Coronary artery (tissue), 2 donors: ENCODE measurements around the gene SMAD4.
"Not testable (repeated sequence)": the region's sequence is repeated elsewhere in the genome, so short reads cannot be mapped to it uniquely, and the experiment has no call there.

Source experiments
- DNase-seq: peaks from one replicate; pipeline ENCODE4 v3.0.0-alpha.2; 2017; ENCODE audit warnings: low spot score
- H3K27ac ChIP-seq, 2 donors: fragments of 200-600 bp; sonication (generic); one replicate each; pipeline ENCODE4 v1.5.1; 2016 to 2019
- H3K4me3 ChIP-seq: fragments of 200-600 bp; sonication (generic); 2 replicates; pipeline ENCODE4 v1.5.1; 2016; ENCODE audit warnings: mild to moderate bottlenecking, moderate library complexity
- TF ChIP-seq, protein P1 (sequence below): fragments of 200-600 bp; sonication (generic); IDR thresholded peaks from one replicate; pipeline ENCODE4 v1.5.1; 2019; ENCODE audit warnings: antibody characterized with exemption

Gene SMAD4

GRCh38 chr18:51078026-51078425, 48.0 kb downstream of the SMAD4 start:
- DNase-seq: no peak
- TF ChIP-seq, protein P1, sequence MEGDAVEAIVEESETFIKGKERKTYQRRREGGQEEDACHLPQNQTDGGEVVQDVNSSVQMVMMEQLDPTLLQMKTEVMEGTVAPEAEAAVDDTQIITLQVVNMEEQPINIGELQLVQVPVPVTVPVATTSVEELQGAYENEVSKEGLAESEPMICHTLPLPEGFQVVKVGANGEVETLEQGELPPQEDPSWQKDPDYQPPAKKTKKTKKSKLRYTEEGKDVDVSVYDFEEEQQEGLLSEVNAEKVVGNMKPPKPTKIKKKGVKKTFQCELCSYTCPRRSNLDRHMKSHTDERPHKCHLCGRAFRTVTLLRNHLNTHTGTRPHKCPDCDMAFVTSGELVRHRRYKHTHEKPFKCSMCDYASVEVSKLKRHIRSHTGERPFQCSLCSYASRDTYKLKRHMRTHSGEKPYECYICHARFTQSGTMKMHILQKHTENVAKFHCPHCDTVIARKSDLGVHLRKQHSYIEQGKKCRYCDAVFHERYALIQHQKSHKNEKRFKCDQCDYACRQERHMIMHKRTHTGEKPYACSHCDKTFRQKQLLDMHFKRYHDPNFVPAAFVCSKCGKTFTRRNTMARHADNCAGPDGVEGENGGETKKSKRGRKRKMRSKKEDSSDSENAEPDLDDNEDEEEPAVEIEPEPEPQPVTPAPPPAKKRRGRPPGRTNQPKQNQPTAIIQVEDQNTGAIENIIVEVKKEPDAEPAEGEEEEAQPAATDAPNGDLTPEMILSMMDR: no peak

DNA sequence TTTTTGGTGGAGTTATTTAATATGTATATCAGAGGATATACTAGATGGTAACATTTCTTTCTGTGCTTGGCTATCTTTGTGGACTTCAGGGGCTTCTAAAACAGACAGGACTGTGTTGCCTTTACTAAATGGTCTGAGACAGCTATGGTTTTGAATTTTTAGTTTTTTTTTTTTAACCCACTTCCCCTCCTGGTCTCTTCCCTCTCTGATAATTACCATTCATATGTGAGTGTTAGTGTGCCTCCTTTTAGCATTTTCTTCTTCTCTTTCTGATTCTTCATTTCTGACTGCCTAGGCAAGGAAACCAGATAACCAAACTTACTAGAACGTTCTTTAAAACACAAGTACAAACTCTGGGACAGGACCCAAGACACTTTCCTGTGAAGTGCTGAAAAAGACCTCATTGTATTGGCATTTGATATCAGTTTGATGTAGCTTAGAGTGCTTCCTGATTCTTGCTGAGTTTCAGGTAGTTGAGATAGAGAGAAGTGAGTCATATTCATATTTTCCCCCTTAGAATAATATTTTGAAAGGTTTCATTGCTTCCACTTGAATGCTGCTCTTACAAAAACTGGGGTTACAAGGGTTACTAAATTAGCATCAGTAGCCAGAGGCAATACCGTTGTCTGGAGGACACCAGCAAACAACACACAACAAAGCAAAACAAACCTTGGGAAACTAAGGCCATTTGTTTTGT, 52.7 kb downstream of the SMAD4 start:
- no peak for DNase-seq
- H3K27ac ChIP-seq: no peak overlapping the region
- TF ChIP-seq, protein P1: no peak
- H3K4me3 ChIP-seq: no peak overlapping the region

More at GRCh38 chr18:51078026-51078425, 48.0 kb downstream of the SMAD4 start:
- Histone ChIP-seq H3K4me3 (no peak overlapping the region), H3K27ac (no peak overlapping the region)

GRCh38 chr18:51083398-51083797, 53.4 kb downstream of the SMAD4 start:
- no peak overlapping the region for H3K4me3 ChIP-seq
- DNase-seq: no peak

GRCh38 chr18:51088410-51088809, 58.4 kb downstream of the SMAD4 start:
- TF ChIP-seq, protein P1: no peak
- H3K4me3 ChIP-seq: no peak overlapping the region
- DNase-seq: no peak
- H3K27ac ChIP-seq: no peak overlapping the region

More at GRCh38 chr18:51083398-51083797, 53.4 kb downstream of the SMAD4 start:
- no peak overlapping the region for H3K27ac ChIP-seq
- TF ChIP-seq, protein P1: no peak

GRCh38 chr18:51089691-51090090, 59.7 kb downstream of the SMAD4 start:
- TF ChIP-seq, protein P1: no peak
- DNase-seq: no peak
- Histone ChIP-seq H3K4me3 (no peak overlapping the region), H3K27ac (no peak overlapping the region)

- Histone ChIP-seq H3K4me3 (no peak overlapping the region), H3K27ac (no peak overlapping the region)
- TF ChIP-seq, protein P1: no peak
- DNase-seq: no peak
Measured at GRCh38 chr18:51091270-51091669, 61.3 kb downstream of the SMAD4 start.

DNA sequence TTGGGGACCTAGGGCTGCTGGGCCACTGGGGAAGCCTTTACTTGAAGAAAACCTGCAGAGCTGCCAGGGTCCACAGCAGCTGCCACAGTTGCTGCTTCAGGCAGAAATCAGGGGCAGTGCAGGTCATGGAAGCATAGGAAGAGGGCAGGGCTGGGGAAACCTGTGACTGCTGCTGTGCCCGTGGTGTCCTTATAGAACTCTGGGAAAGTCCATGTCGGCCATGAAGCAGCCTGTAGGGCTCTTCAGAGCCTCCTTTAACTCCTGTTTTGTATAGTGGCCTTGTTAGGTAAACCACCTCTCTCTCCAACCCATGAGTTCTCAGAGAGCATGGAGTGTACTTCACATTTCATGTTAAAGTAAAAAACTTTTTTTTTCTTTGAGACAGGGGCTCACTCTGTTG, 62.1 kb downstream of the SMAD4 start:
- DNase-seq: no peak
- no peak overlapping the region for H3K27ac ChIP-seq
- TF ChIP-seq, protein P1: no peak
- H3K4me3 ChIP-seq: no peak overlapping the region

- not testable (repeated sequence) for H3K27ac ChIP-seq, DNase-seq, H3K4me3 ChIP-seq
Measured at GRCh38 chr18:51092967-51093366, 63.0 kb downstream of the SMAD4 start.
